H1 (cell line): ENCODE results near the gene ST3GAL3. TPM values are rescaled to one million over a fixed set of nuclear protein-coding genes. Genes with fewer than 3 reads are reported as not detected.

Source experiments
- CTCF ChIA-PET: fragments of 300-600 bp; sonication (Branson Sonifier 250); formaldehyde crosslinking; loops from one replicate; lab custom pipeline; 2021; ENCODE audit not compliant: partially characterized antibody; lab: Charles Lee
- POLR2A ChIA-PET: fragments of 300-600 bp; sonication (Branson Sonifier 250); formaldehyde crosslinking; loops from one replicate; lab custom pipeline; 2021; ENCODE audit warnings: inconsistent platforms; ENCODE audit not compliant: partially characterized antibody; lab: Charles Lee
- DNase-seq, 2 experiments: peaks; one replicate each; pipeline versions ENCODE4 v3.0.0 to v3.0.0-alpha.2; 2010 to 2022; ENCODE audit warnings: low spot score in 2 of 2, low read depth in 1 of 2, mixed read lengths in 1 of 2
- FAIRE-seq: peaks from 2 replicates; lab custom pipeline; 2011; peaks lifted over from hg19 to GRCh38; lab: Jason Lieb, UNC
- H2AFZ ChIP-seq: 2 replicates; pipeline ENCODE4 v1.8.1; 2012; ENCODE audit warnings: low read length, inconsistent platforms
- H2AK5ac ChIP-seq: 2 replicates; pipeline ENCODE4 v1.6.1; 2013; ENCODE audit warnings: low read depth, low read length
- H2BK120ac ChIP-seq: replicated peaks from 2 replicates; pipeline ENCODE3; 2013; ENCODE audit warnings: low read depth, low read length, inconsistent platforms
- H2BK12ac ChIP-seq: 2 replicates; pipeline ENCODE4 v1.6.1; 2013; ENCODE audit warnings: low read depth, low read length
- H2BK15ac ChIP-seq: 2 replicates; pipeline ENCODE4 v1.6.1; 2013; ENCODE audit warnings: low read length
- H2BK20ac ChIP-seq: 2 replicates; pipeline ENCODE4 v1.6.1; 2013; ENCODE audit warnings: low read length
- H2BK5ac ChIP-seq: 2 replicates; pipeline ENCODE4 v1.6.1; 2013; ENCODE audit warnings: low read depth, low read length
- H3K14ac ChIP-seq: 2 replicates; pipeline ENCODE4 v1.6.1; 2013; ENCODE audit warnings: inconsistent platforms; ENCODE audit not compliant: insufficient read length
- H3K18ac ChIP-seq: 2 replicates; pipeline ENCODE4 v1.6.1; 2013; ENCODE audit warnings: low read length; ENCODE audit errors: extremely low read depth
- H3K23ac ChIP-seq: 2 replicates; pipeline ENCODE4 v1.6.1; 2013; ENCODE audit warnings: inconsistent platforms; ENCODE audit not compliant: insufficient read length
- H3K23me2 ChIP-seq: 2 replicates; pipeline ENCODE4 v1.6.1; 2013; ENCODE audit warnings: low read depth, low read length
- H3K27ac ChIP-seq: 2 replicates; pipeline ENCODE4 v1.6.1; 2011; ENCODE audit warnings: low read depth, low read length, inconsistent platforms
- H3K27me3 ChIP-seq, 4 experiments: replicated peaks in 1 of 4; 1 replicate in 1 of 4; 2 replicates in 3 of 4; pipeline versions ENCODE4 v1.6.1 to v1.8.1; 2011 to 2013; ENCODE audit warnings: low read length in 3 of 4, mild to moderate bottlenecking in 3 of 4, inconsistent platforms in 2 of 4, mixed read lengths in 2 of 4, moderate library complexity in 1 of 4; ENCODE audit not compliant: control insufficient read depth in 3 of 4, insufficient read depth in 3 of 4; ENCODE audit errors: extremely low read depth in 1 of 4
- H3K36me3 ChIP-seq, 4 experiments: 2 replicates each; pipeline versions ENCODE4 v1.6.1 to v1.8.1; 2011 to 2013; ENCODE audit warnings: mild to moderate bottlenecking in 4 of 4, low read length in 3 of 4, moderate library complexity in 2 of 4, control low read depth in 1 of 4, inconsistent platforms in 1 of 4; ENCODE audit not compliant: insufficient read depth in 4 of 4, control insufficient read depth in 2 of 4
- H3K4ac ChIP-seq: replicated peaks from 2 replicates; pipeline ENCODE3; 2013; ENCODE audit warnings: low read length, low read depth, mixed read lengths, inconsistent platforms; ENCODE audit not compliant: insufficient read length
- H3K4me1 ChIP-seq, 4 experiments: replicated peaks in 1 of 4; 1 replicate in 1 of 4; 2 replicates in 3 of 4; pipeline versions ENCODE4 v1.6.1 to v1.8.1; 2011 to 2013; ENCODE audit warnings: low read length in 3 of 4, inconsistent platforms in 2 of 4, mixed read lengths in 1 of 4; ENCODE audit not compliant: insufficient read depth in 4 of 4, control insufficient read depth in 3 of 4
- H3K4me2 ChIP-seq, 2 experiments: 2 replicates each; pipeline versions ENCODE4 v1.6.1 to v1.8.1; 2011 to 2013; ENCODE audit warnings: low read depth in 2 of 2, low read length in 2 of 2, control low read depth in 1 of 2, inconsistent platforms in 1 of 2, mild to moderate bottlenecking in 1 of 2; ENCODE audit not compliant: insufficient read depth in 1 of 2
- H3K4me3 ChIP-seq, 4 experiments: fragments of 200-600, 300-600 bp in 1 of 4; sonication (generic), shearing (Covaris generic), sonication (Bioruptor Twin) in 1 of 4; 2 replicates each; pipeline versions ENCODE4 v1.5.1 to v1.8.1; 2011 to 2016; ENCODE audit warnings: low read length in 4 of 4, low read depth in 3 of 4, control low read depth in 2 of 4, inconsistent platforms in 2 of 4, mild to moderate bottlenecking in 2 of 4, mixed read lengths in 1 of 4, moderate library complexity in 1 of 4; ENCODE audit not compliant: insufficient read depth in 2 of 4; ENCODE audit errors: extremely low read depth in 1 of 4
- H3K56ac ChIP-seq: replicated peaks from 2 replicates; pipeline ENCODE3; 2013; ENCODE audit warnings: low read depth, mild to moderate bottlenecking, mixed read lengths, low read length, inconsistent platforms; ENCODE audit not compliant: insufficient read length
- H3K79me1 ChIP-seq: 2 replicates; pipeline ENCODE4 v1.6.1; 2013; ENCODE audit warnings: low read depth, low read length, control low read depth
- H3K79me2 ChIP-seq, 2 experiments: 2 replicates each; pipeline versions ENCODE4 v1.6.1 to v1.8.1; 2012 to 2013; ENCODE audit warnings: low read length in 2 of 2, mild to moderate bottlenecking in 2 of 2, inconsistent platforms in 1 of 2; ENCODE audit not compliant: insufficient read depth in 2 of 2, control insufficient read depth in 1 of 2
- H3K9ac ChIP-seq, 4 experiments: replicated peaks in 1 of 4; 1 replicate in 1 of 4; 2 replicates in 3 of 4; pipeline versions ENCODE4 v1.6.1 to v1.8.1; 2011 to 2013; ENCODE audit warnings: low read depth in 3 of 4, low read length in 3 of 4, control low read depth in 2 of 4, mild to moderate bottlenecking in 2 of 4, moderate library complexity in 2 of 4, inconsistent platforms in 1 of 4; ENCODE audit errors: extremely low read depth in 1 of 4
- H3K9me3 ChIP-seq, 2 experiments: 2 replicates each; pipeline versions ENCODE4 v1.6.1 to v1.8.1; 2012 to 2013; ENCODE audit warnings: mild to moderate bottlenecking in 2 of 2, moderate library complexity in 2 of 2, control low read depth in 1 of 2, inconsistent platforms in 1 of 2, low read depth in 1 of 2, low read length in 1 of 2, mixed read lengths in 1 of 2; ENCODE audit not compliant: insufficient read depth in 2 of 2
- H4K20me1 ChIP-seq, 2 experiments: replicated peaks in 1 of 2; 2 replicates each; pipeline versions ENCODE3 to v1.8.1; 2011 to 2013; ENCODE audit warnings: inconsistent platforms in 2 of 2, low read length in 2 of 2, mild to moderate bottlenecking in 1 of 2; ENCODE audit not compliant: insufficient read depth in 2 of 2, control insufficient read depth in 1 of 2
- H4K5ac ChIP-seq: 2 replicates; pipeline ENCODE4 v1.6.1; 2013; ENCODE audit warnings: low read length, low read depth, mixed read lengths, inconsistent platforms; ENCODE audit not compliant: insufficient read length
- H4K8ac ChIP-seq: 2 replicates; pipeline ENCODE4 v1.8.0; 2013; ENCODE audit warnings: mild to moderate bottlenecking, moderate library complexity, low read length, inconsistent platforms; ENCODE audit not compliant: insufficient read depth; ENCODE audit errors: extremely low read depth
- H4K91ac ChIP-seq: replicated peaks from 2 replicates; pipeline ENCODE3; 2013; ENCODE audit warnings: low read length, mixed read lengths, inconsistent platforms; ENCODE audit not compliant: insufficient read length
- ASH2L ChIP-seq: fragments of 200-600, 300-600 bp; sonication (generic); IDR thresholded peaks from one replicate; pipeline ENCODE4 v1.7.1; 2017; ENCODE audit warnings: low read length
- CHD2 ChIP-seq: IDR thresholded peaks from 2 replicates; pipeline ENCODE4 v1.6.1; 2012; ENCODE audit warnings: low read length, improper control_type of control experiment
- GABPA ChIP-seq: IDR thresholded peaks from 2 replicates; pipeline ENCODE4 v1.6.1; 2011; ENCODE audit warnings: mild to moderate bottlenecking, low read length, moderate library complexity, borderline replicate concordance; ENCODE audit not compliant: insufficient read depth
- GTF2F1 ChIP-seq: IDR thresholded peaks from 2 replicates; pipeline ENCODE4 v1.6.1; 2012; ENCODE audit warnings: low read depth, low read length, improper control_type of control experiment, borderline replicate concordance
- JUN ChIP-seq: IDR thresholded peaks from 2 replicates; pipeline ENCODE4 v1.6.1; 2011; ENCODE audit warnings: low read depth, mild to moderate bottlenecking, improper control_type of control experiment, low read length
- JUND ChIP-seq: IDR thresholded peaks from 2 replicates; pipeline ENCODE4 v1.6.1; 2011; ENCODE audit warnings: mild to moderate bottlenecking, improper control_type of control experiment, low read length
- KDM1A ChIP-seq: fragments of 200-600, 300-600 bp; sonication (generic); IDR thresholded peaks from 2 replicates; pipeline ENCODE4 v1.7.1; 2016; ENCODE audit warnings: mild to moderate bottlenecking, low read length, borderline replicate concordance
- RAD21 ChIP-seq, 2 experiments: IDR thresholded peaks in 1 of 2; conservative IDR thresholded peaks in 1 of 2; 2 replicates each; pipeline ENCODE4 v1.6.1; 2011; ENCODE audit warnings: low read depth in 2 of 2, low read length in 2 of 2, improper control_type of control experiment in 1 of 2, inconsistent platforms in 1 of 2, mild to moderate bottlenecking in 1 of 2, moderate library complexity in 1 of 2
- RBBP5 ChIP-seq: IDR thresholded peaks from 2 replicates; pipeline ENCODE4 v1.7.1; 2012; ENCODE audit warnings: low read depth, mild to moderate bottlenecking, inconsistent platforms, low read length, moderate library complexity, borderline replicate concordance
- SP1 ChIP-seq: IDR thresholded peaks from 2 replicates; pipeline ENCODE4 v1.6.1; 2011; ENCODE audit warnings: low read depth, low read length
- SP2 ChIP-seq: IDR thresholded peaks from 2 replicates; pipeline ENCODE4 v1.6.1; 2012; ENCODE audit warnings: mild to moderate bottlenecking, low read length, inconsistent platforms
- TAF1 ChIP-seq: IDR thresholded peaks from 2 replicates; pipeline ENCODE4 v1.6.1; 2011; ENCODE audit warnings: mild to moderate bottlenecking, low read depth, low read length
- WGBS, 2 experiments: shearing (Covaris generic) in 1 of 2; methylation state at CpG; one replicate each; pipeline versions ENCODE4 v1.1.6 to v1.1.7; 2013 to 2015; ENCODE audit warnings: low lambda C conversion rate in 2 of 2, mixed read lengths in 2 of 2, inconsistent platforms in 1 of 2, low coverage in 1 of 2, missing lambda C conversion rate in 1 of 2; ENCODE audit not compliant: insufficient replicate concordance in 2 of 2, insufficient coverage in 1 of 2, insufficient read length in 1 of 2; ENCODE audit errors: extremely low coverage in 1 of 2, missing lambda C conversion rate in 1 of 2; 5-methylcytosine and 5-hydroxymethylcytosine counted together
- polyA plus RNA-seq, 7 experiments: library from polyadenylated mRNA; depleted of rRNA in 3 of 7; stranded (reverse) in 5 of 7; unstranded in 2 of 7; fragments of >200 nt in 5 of 7; fragments of 200-250 nt in 2 of 7; gene quantifications; 1 replicate in 5 of 7; 2 replicates in 1 of 7; 4 replicates in 1 of 7; pipeline versions ENCODE4 v1.2.1 to v1.2.3, GENCODE V29; 2011 to 2013; ENCODE audit warnings: missing spikeins in 2 of 7, mixed read lengths in 2 of 7
- total RNA-seq: library from RNA; stranded (reverse); fragmentation: NEBNext Ultra II Directional; extraction: Animal tissue kit (Norgen Biotek cat#: 25700); gene quantifications from 2 replicates; pipeline ENCODE4 v1.2.1, GENCODE V29; 2021
- TF ChIP-seq, protein P1 (sequence below): IDR thresholded peaks from 2 replicates; pipeline ENCODE4 v1.6.1; 2011; ENCODE audit warnings: low read length, improper control_type of control experiment
- TF ChIP-seq, protein P2 (sequence below): IDR thresholded peaks from 2 replicates; pipeline ENCODE4 v1.6.1; 2012; ENCODE audit warnings: inconsistent platforms

ST3GAL3 gene
- total and polyA plus RNA-seq, 2 of the 8 experiments (the other 6 are each of a cell fraction or from before 2014, with no cell fraction given) = 6.8 to 7.0 TPM

DNA sequence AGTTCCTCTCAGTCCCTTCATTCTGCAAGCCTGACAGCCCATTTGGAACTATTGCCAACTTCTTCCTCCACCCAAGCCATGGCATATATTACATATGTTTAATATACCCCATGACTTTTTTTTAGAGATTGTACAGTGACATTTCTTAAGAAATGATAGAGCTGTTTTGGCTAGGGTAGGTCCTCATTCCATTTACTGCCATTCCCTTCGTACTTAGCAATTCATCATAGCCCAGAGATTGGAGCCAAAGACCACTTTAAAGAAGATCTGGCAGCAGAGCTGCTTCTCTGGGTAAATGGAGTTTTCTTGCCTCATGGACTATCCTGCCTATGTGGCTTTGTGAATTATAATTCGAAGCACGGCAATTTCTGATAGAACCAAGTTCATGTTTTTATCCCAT, 93.4 kb downstream of the ST3GAL3 start:
- Histone ChIP-seq H2BK12ac (no peak overlapping the region), H3K18ac (no peak overlapping the region), H2BK15ac (no peak overlapping the region), H3K79me2 (no peaks in the 10 kb centered on the region), H3K27ac (no peak overlapping the region), H2BK20ac (no peak overlapping the region), H3K14ac (no peak overlapping the region), H4K20me1 (no peaks in the 10 kb centered on the region), H3K9me3 (no peaks in the 10 kb centered on the region), H3K4ac (no peak overlapping the region), H4K8ac (no peak overlapping the region), H3K23ac (no peak overlapping the region), H2BK120ac (no peak overlapping the region), H3K4me2 (no peak overlapping the region), H3K56ac (no peak overlapping the region), H3K23me2 (no peaks in the 10 kb centered on the region), H3K36me3 (no peaks in the 10 kb centered on the region), H3K4me1 (peaks cover 0 to 4% (median 0%) of the 10 kb centered on the region in 4 experiments; a peak in 2 of 7 replicates), H3K79me1 (no peaks in the 10 kb centered on the region), H3K4me3 (no peak overlapping the region), H4K91ac (no peak overlapping the region), H2AK5ac (no peak overlapping the region), H4K5ac (no peak overlapping the region), H2BK5ac (no peak overlapping the region), H3K9ac (no peak overlapping the region), H3K27me3 (no peaks in the 10 kb centered on the region), H2AFZ (no peak overlapping the region)
- DNase-seq (no peak), FAIRE-seq (no peak)
- 98% methylated on average over 3 of the region's 3 CpGs; no CpG with 5 or more reads in 1 of the 2 experiments for WGBS, 2 experiments
- POLR2A ChIA-PET = no interaction called here
- CTCF ChIA-PET = interaction anchor here (0.8 to 1.0 kb wide), 2 partner anchors 13 to 134 kb away, joined by 3 to 4 read pairs; no protein-coding TSS in a partner anchor
- TF ChIP-seq ASH2L (no peak), SP2 (no peak), GABPA (no peak), CHD2 (no peak), JUN (no peak), RAD21 (IDR thresholded peaks at IDR 0.05 in 1 of 2, conservative IDR thresholded peaks at IDR 0.05 in 1 of 2; ENCODE audit: low read depth in 2 of 2, low read length in 2 of 2) (no peak), JUND (no peak), KDM1A (no peak), SP1 (no peak), TAF1 (no peak), GTF2F1 (no peak), RBBP5 (no peak)
- TF ChIP-seq, protein P1, sequence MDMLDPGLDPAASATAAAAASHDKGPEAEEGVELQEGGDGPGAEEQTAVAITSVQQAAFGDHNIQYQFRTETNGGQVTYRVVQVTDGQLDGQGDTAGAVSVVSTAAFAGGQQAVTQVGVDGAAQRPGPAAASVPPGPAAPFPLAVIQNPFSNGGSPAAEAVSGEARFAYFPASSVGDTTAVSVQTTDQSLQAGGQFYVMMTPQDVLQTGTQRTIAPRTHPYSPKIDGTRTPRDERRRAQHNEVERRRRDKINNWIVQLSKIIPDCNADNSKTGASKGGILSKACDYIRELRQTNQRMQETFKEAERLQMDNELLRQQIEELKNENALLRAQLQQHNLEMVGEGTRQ = no peak
- TF ChIP-seq, protein P2, sequence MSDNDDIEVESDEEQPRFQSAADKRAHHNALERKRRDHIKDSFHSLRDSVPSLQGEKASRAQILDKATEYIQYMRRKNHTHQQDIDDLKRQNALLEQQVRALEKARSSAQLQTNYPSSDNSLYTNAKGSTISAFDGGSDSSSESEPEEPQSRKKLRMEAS = no peak
